ENCODE results near the gene SLC15A4. TPM values are rescaled to one million over a fixed set of nuclear protein-coding genes. Genes with fewer than 3 reads are reported as not detected.

Gene SLC15A4
- total and polyA plus RNA-seq, 2 of the 13 experiments (the other 11 are each of a cell fraction or from before 2014, with no cell fraction given): 17.3 to 22.7 TPM

GRCh38 chr12:128763395-128763794 is 60.4 kb downstream of the SLC15A4 start:
- H3K79me2 ChIP-seq (ENCODE audit: insufficient read depth, low read length): no peaks in the 10 kb centered on the region
- no peak overlapping the region for H2AFZ ChIP-seq (ENCODE audit: low read length)
- FAIRE-seq (no peak), ATAC-seq (no peak), DNase-seq (ENCODE audit: low spot score) (no peak)
- TF ChIP-seq MXD4 (CRISPR knock-in tag; IDR thresholded peaks at IDR 0.05): no peak
- TF ChIP-seq ARID4A (CRISPR knock-in tag; IDR thresholded peaks at IDR 0.05; ENCODE audit: borderline replicate concordance): no peak
- no peak for TF ChIP-seq PHF8 (CRISPR knock-in tag; IDR thresholded peaks at IDR 0.05)
- 54% methylated on average over 7 of the region's 9 CpGs for WGBS (ENCODE audit: low lambda C conversion rate)
- peaks cover 6 to 38% of the 10 kb centered on the region in 2 experiments; a peak in 4 of 5 replicates for H3K27me3 ChIP-seq (ENCODE audit: control insufficient read depth in 1 of 2, insufficient read depth in 2 of 2, low read length in 2 of 2)
- no peaks in the 10 kb centered on the region for H3K9me3 ChIP-seq (ENCODE audit: low read length)
- H3K9ac ChIP-seq (ENCODE audit: insufficient read depth, low read depth, low read length): no peak overlapping the region
- no peaks in the 10 kb centered on the region for H4K20me1 ChIP-seq (ENCODE audit: insufficient read depth, low read length)
- CTCF ChIA-PET (ENCODE audit: low intra/inter-chr PET ratio, low total read pairs): no interaction called here
- POLR2A ChIA-PET: no interaction called here
- H3K27ac ChIP-seq (ENCODE audit: extremely low read length, insufficient read depth, low read length): no peak overlapping the region
- intact Hi-C loops (cut with micrococcal nuclease; ENCODE audit: unreplicated experiment) (no loop called here), in situ Hi-C loops (cut with HindIII; ENCODE audit: extremely low pct_ligation_motif_present, low pct_unique_long_range_greater_than_20kb) (no loop called here)
- H3K36me3 ChIP-seq (replicated peaks in 1 of 2; ENCODE audit: control insufficient read depth in 1 of 2, insufficient read depth in 2 of 2, low read length in 2 of 2): no peaks in the 10 kb centered on the region
- no peak overlapping the region for H3K4me3 ChIP-seq (replicated peaks in 1 of 3; ENCODE audit: insufficient read depth in 1 of 3, low read depth in 2 of 3, low read length in 3 of 3)
- H3K4me2 ChIP-seq (ENCODE audit: low read depth, low read length): no peak overlapping the region
- no peaks in the 10 kb centered on the region for H3K4me1 ChIP-seq (ENCODE audit: insufficient read depth, low read length)
- no TSS peak for BruUV-seq (replicated peaks)

GRCh38 chr12:128761379-128761790 is 62.4 kb downstream of the SLC15A4 start:
- no peaks in the 10 kb centered on the region for H3K4me1 ChIP-seq (ENCODE audit: insufficient read depth, low read length)
- H3K4me2 ChIP-seq (ENCODE audit: low read depth, low read length): no peak overlapping the region
- ATAC-seq (no peak), FAIRE-seq (no peak), DNase-seq (ENCODE audit: low spot score) (no peak)
- H4K20me1 ChIP-seq (ENCODE audit: insufficient read depth, low read length): no peaks in the 10 kb centered on the region
- no peaks in the 10 kb centered on the region for H3K36me3 ChIP-seq (replicated peaks in 1 of 2; ENCODE audit: control insufficient read depth in 1 of 2, insufficient read depth in 2 of 2, low read length in 2 of 2)
- no peak overlapping the region for H3K9ac ChIP-seq (ENCODE audit: insufficient read depth, low read depth, low read length)
- in situ Hi-C loops (cut with HindIII; ENCODE audit: extremely low pct_ligation_motif_present, low pct_unique_long_range_greater_than_20kb) (no loop called here), intact Hi-C loops (cut with micrococcal nuclease; ENCODE audit: unreplicated experiment) (no loop called here)
- no peak overlapping the region for H3K27ac ChIP-seq (ENCODE audit: extremely low read length, insufficient read depth, low read length)
- no peak overlapping the region for H2AFZ ChIP-seq (ENCODE audit: low read length)
- no TSS peak for BruUV-seq (replicated peaks)
- WGBS (ENCODE audit: low lambda C conversion rate): 12% methylated on average over 4 of the region's 4 CpGs
- no peaks in the 10 kb centered on the region for H3K79me2 ChIP-seq (ENCODE audit: insufficient read depth, low read length)
- no peak overlapping the region for H3K4me3 ChIP-seq (replicated peaks in 1 of 3; ENCODE audit: insufficient read depth in 1 of 3, low read depth in 2 of 3, low read length in 3 of 3)
- H3K27me3 ChIP-seq (ENCODE audit: control insufficient read depth in 1 of 2, insufficient read depth in 2 of 2, low read length in 2 of 2): peaks cover 4 to 25% of the 10 kb centered on the region in 2 experiments; a peak in 4 of 5 replicates
- no peaks in the 10 kb centered on the region for H3K9me3 ChIP-seq (ENCODE audit: low read length)
- ChIA-PET POLR2A (no interaction called here), CTCF (ENCODE audit: low intra/inter-chr PET ratio, low total read pairs) (no interaction called here)
- TF ChIP-seq ERF (CRISPR knock-in tag; IDR thresholded peaks at IDR 0.05): no peak
- TF ChIP-seq RARG (CRISPR knock-in tag; IDR thresholded peaks at IDR 0.05; ENCODE audit: low read depth): no peak
- TF ChIP-seq MIER3 (CRISPR knock-in tag; IDR thresholded peaks at IDR 0.05; ENCODE audit: borderline replicate concordance): no peak
- TF ChIP-seq FIP1L1 (IDR thresholded peaks at IDR 0.05; ENCODE audit: borderline replicate concordance, insufficient read depth, low read depth, low read length): no peak
- TF ChIP-seq SMAD3 (CRISPR knock-in tag; IDR thresholded peaks at IDR 0.05): no peak
- no peak for TF ChIP-seq ZNF629 (CRISPR knock-in tag; conservative IDR thresholded peaks at IDR 0.05)
- no peak for TF ChIP-seq BRD4 (CRISPR knock-in tag; IDR thresholded peaks at IDR 0.05)
- TF ChIP-seq ZNF576 (CRISPR knock-in tag; IDR thresholded peaks at IDR 0.05): no peak
- no peak for TF ChIP-seq SOX5 (CRISPR knock-in tag; IDR thresholded peaks at IDR 0.05; ENCODE audit: borderline replicate concordance)
- no peak for TF ChIP-seq ZNF772 (CRISPR knock-in tag; IDR thresholded peaks at IDR 0.05)
- no peak for TF ChIP-seq ZNF343 (CRISPR knock-in tag; IDR thresholded peaks at IDR 0.05)
